GM12864 (cell line): ENCODE results near the gene RAB8B.

Experiments
- DNase-seq: peaks from one replicate; pipeline ENCODE4 v3.0.0-alpha.2; 2011; ENCODE audit warnings: low read depth
- H3K4me3 ChIP-seq: 2 replicates; pipeline ENCODE4 v1.5.1; 2011; ENCODE audit warnings: mild to moderate bottlenecking, low read depth, low read length, control low read depth
- CTCF ChIP-seq: IDR thresholded peaks from 2 replicates; pipeline ENCODE4 v1.5.1; 2011; ENCODE audit warnings: low read depth, mild to moderate bottlenecking, moderate library complexity, low read length, control low read depth, inconsistent platforms; ENCODE audit errors: missing control alignments

RAB8B gene

GRCh38 chr15:63226966-63227401 lies 37.6 kb downstream of the RAB8B start:
- DNase-seq = no peak
- no peak for TF ChIP-seq CTCF
- no peak overlapping the region for H3K4me3 ChIP-seq

GRCh38 chr15:63227689-63228088 lies 38.3 kb downstream of the RAB8B start:
- DNase-seq = no peak
- no peak for TF ChIP-seq CTCF
- no peak overlapping the region for H3K4me3 ChIP-seq

- H3K4me3 ChIP-seq = no peak overlapping the region
- no peak for TF ChIP-seq CTCF
Observed at GRCh38 chr15:63231206-63231605, 41.8 kb downstream of the RAB8B start.

GRCh38 chr15:63231706-63232105 lies 42.3 kb downstream of the RAB8B start:
- DNase-seq = no peak
- TF ChIP-seq CTCF = no peak

More at GRCh38 chr15:63231206-63231605, 41.8 kb downstream of the RAB8B start:
- no peak for DNase-seq

GRCh38 chr15:63232405-63232804 lies 43.0 kb downstream of the RAB8B start:
- no peak overlapping the region for H3K4me3 ChIP-seq
- no peak for TF ChIP-seq CTCF
- DNase-seq = no peak

More at GRCh38 chr15:63231706-63232105, 42.3 kb downstream of the RAB8B start:
- no peak overlapping the region for H3K4me3 ChIP-seq

GRCh38 chr15:63232943-63233342 lies 43.5 kb downstream of the RAB8B start:
- no peak overlapping the region for H3K4me3 ChIP-seq
- TF ChIP-seq CTCF = no peak
- no peak for DNase-seq

- no peak for TF ChIP-seq CTCF
- H3K4me3 ChIP-seq = no peak overlapping the region
- no peak for DNase-seq
Observed at GRCh38 chr15:63233667-63234423, 44.4 kb downstream of the RAB8B start.
